Hepatocyte (in vitro differentiated cells): ENCODE results near the gene CHKA.

ENCODE experiments used
- EZH2phosphoT487 ChIP-seq: fragments of 200-600 bp; sonication (generic); IDR thresholded peaks from one replicate; pipeline ENCODE4 v1.6.1; 2018; ENCODE audit warnings: antibody characterized with exemption, mild to moderate bottlenecking, low read depth, moderate library complexity; ENCODE audit not compliant: unreplicated experiment, severe bottlenecking
- TF ChIP-seq, protein P1 (sequence below): fragments of 200-600 bp; sonication (generic); IDR thresholded peaks from 2 replicates; pipeline ENCODE4 v1.5.1; 2016; ENCODE audit warnings: antibody characterized with exemption, mild to moderate bottlenecking; ENCODE audit not compliant: poor library complexity

DNA sequence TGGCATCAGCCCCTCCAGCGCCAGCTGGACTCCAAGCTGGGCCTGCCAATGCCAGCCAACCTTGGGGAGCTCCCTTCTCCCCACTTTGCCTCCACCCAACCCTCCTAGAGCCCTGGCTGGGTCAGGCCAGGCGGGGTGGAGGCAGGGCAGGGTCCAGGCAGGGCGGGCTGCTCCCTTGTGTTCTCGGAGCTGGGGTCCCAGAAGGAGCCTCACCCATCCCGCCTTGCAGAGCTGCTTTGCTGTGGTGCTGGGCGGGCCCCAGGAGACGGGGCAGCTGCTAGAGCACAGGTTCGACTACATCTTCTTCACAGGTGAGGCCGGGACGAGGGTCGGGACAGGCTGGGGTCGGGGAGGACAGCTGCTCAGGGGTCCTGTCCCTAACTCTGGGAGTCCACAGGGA is 101.7 kb downstream of the CHKA start:
- TF ChIP-seq, protein P1, sequence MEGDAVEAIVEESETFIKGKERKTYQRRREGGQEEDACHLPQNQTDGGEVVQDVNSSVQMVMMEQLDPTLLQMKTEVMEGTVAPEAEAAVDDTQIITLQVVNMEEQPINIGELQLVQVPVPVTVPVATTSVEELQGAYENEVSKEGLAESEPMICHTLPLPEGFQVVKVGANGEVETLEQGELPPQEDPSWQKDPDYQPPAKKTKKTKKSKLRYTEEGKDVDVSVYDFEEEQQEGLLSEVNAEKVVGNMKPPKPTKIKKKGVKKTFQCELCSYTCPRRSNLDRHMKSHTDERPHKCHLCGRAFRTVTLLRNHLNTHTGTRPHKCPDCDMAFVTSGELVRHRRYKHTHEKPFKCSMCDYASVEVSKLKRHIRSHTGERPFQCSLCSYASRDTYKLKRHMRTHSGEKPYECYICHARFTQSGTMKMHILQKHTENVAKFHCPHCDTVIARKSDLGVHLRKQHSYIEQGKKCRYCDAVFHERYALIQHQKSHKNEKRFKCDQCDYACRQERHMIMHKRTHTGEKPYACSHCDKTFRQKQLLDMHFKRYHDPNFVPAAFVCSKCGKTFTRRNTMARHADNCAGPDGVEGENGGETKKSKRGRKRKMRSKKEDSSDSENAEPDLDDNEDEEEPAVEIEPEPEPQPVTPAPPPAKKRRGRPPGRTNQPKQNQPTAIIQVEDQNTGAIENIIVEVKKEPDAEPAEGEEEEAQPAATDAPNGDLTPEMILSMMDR: no peak
- TF ChIP-seq EZH2phosphoT487: no peak
